IMR-90 (cell line): ENCODE measurements around the gene SLC37A4. TPM values are rescaled to one million over a fixed set of nuclear protein-coding genes. Genes with fewer than 3 reads are reported as not detected.
A peak's percentile ranks its signal among the peaks of the same experiment; 100 is the strongest.

Experiments
- ATAC-seq: fragments of 200-7000 bp; cut with Tn5 transposase; 2 replicates; pipeline ENCODE4 v1.9.1; 2020; ENCODE audit warnings: low read depth, mild to moderate bottlenecking, moderate library complexity
- BruUV-seq: library from RNA; stranded (reverse); fragments of 400-500 nt; replicated peaks from 2 replicates; lab custom pipeline; 2021; lab: Mats Ljungman, UMichigan
- CTCF ChIA-PET: fragments of 300-600 bp; formaldehyde crosslinking; extraction: SDS; loops from one replicate; lab custom pipeline; 2021; ENCODE audit warnings: antibody characterized with exemption; lab: Yijun Ruan, JAX
- POLR2A ChIA-PET: fragments of 300-600 bp; sonication (Branson Sonifier 250); formaldehyde crosslinking; loops from one replicate; lab custom pipeline; 2022; ENCODE audit warnings: antibody characterized with exemption; ENCODE audit not compliant: unreplicated experiment; lab: Charles Lee
- DNase-seq: peaks from one replicate; pipeline ENCODE4 v3.0.0; 2013
- H2AFZ ChIP-seq: replicated peaks from 2 replicates; pipeline ENCODE3; 2013; ENCODE audit warnings: low read length, mild to moderate bottlenecking; ENCODE audit not compliant: poor library complexity
- H2AK5ac ChIP-seq: 2 replicates; pipeline ENCODE4 v1.6.1; 2013; ENCODE audit warnings: low read depth, low read length, inconsistent platforms
- H2AK9ac ChIP-seq: replicated peaks from 2 replicates; pipeline ENCODE3; 2013; ENCODE audit warnings: mild to moderate bottlenecking, low read depth, low read length, moderate library complexity; ENCODE audit not compliant: poor library complexity
- H2BK120ac ChIP-seq: 2 replicates; pipeline ENCODE4 v1.6.1; 2013; ENCODE audit warnings: low read depth, low read length, inconsistent platforms
- H2BK15ac ChIP-seq: 3 replicates; pipeline ENCODE4 v1.6.1; 2013; ENCODE audit warnings: low read depth, low read length, inconsistent platforms
- H2BK20ac ChIP-seq: 2 replicates; pipeline ENCODE4 v1.6.1; 2013; ENCODE audit warnings: low read depth, mild to moderate bottlenecking, inconsistent platforms, low read length, moderate library complexity
- H2BK5ac ChIP-seq: 2 replicates; pipeline ENCODE4 v1.6.1; 2013; ENCODE audit warnings: mild to moderate bottlenecking, low read depth, low read length, inconsistent platforms; ENCODE audit not compliant: poor library complexity, severe bottlenecking
- H3K14ac ChIP-seq: replicated peaks from 2 replicates; pipeline ENCODE4 v1.6.1; 2013; ENCODE audit warnings: low read depth, low read length, inconsistent platforms
- H3K18ac ChIP-seq: 2 replicates; pipeline ENCODE4 v1.6.1; 2013; ENCODE audit warnings: low read depth, low read length, control low read depth
- H3K23ac ChIP-seq: 2 replicates; pipeline ENCODE4 v1.6.1; 2013; ENCODE audit warnings: low read depth, low read length, inconsistent platforms
- H3K27ac ChIP-seq: 2 replicates; pipeline ENCODE4 v1.5.1; 2013; ENCODE audit warnings: mild to moderate bottlenecking, control low read depth, low read length; ENCODE audit not compliant: insufficient read depth
- H3K27me3 ChIP-seq: 2 replicates; pipeline ENCODE4 v1.6.1; 2013; ENCODE audit warnings: low read length; ENCODE audit not compliant: control insufficient read depth, insufficient read depth
- H3K36me3 ChIP-seq: 2 replicates; pipeline ENCODE4 v1.6.1; 2013; ENCODE audit warnings: low read length, mixed read lengths; ENCODE audit not compliant: control insufficient read depth, insufficient read depth
- H3K4ac ChIP-seq: 2 replicates; pipeline ENCODE4 v1.6.1; 2013; ENCODE audit warnings: low read depth, low read length, inconsistent platforms
- H3K4me1 ChIP-seq: 2 replicates; pipeline ENCODE4 v1.6.1; 2013; ENCODE audit warnings: low read length, mixed read lengths; ENCODE audit not compliant: control insufficient read depth, insufficient read depth
- H3K4me2 ChIP-seq: 2 replicates; pipeline ENCODE4 v1.6.1; 2013; ENCODE audit warnings: low read depth, mild to moderate bottlenecking, control low read depth, low read length, moderate library complexity
- H3K4me3 ChIP-seq: 2 replicates; pipeline ENCODE4 v1.5.1; 2013; ENCODE audit warnings: low read depth, mild to moderate bottlenecking, control low read depth, low read length, moderate library complexity; ENCODE audit not compliant: insufficient read depth
- H3K56ac ChIP-seq: 2 replicates; pipeline ENCODE4 v1.6.1; 2013; ENCODE audit warnings: low read length, inconsistent platforms; ENCODE audit not compliant: insufficient read depth; ENCODE audit errors: extremely low read depth
- H3K79me1 ChIP-seq, 2 experiments: 2 replicates each; pipeline ENCODE4 v1.6.1; 2013; ENCODE audit warnings: low read length in 2 of 2, inconsistent platforms in 1 of 2, low read depth in 1 of 2
- H3K9ac ChIP-seq: 2 replicates; pipeline ENCODE4 v1.6.1; 2013; ENCODE audit warnings: low read depth, low read length, control low read depth
- H3K9me1 ChIP-seq: 2 replicates; pipeline ENCODE4 v1.6.1; 2013; ENCODE audit warnings: low read length, inconsistent platforms; ENCODE audit not compliant: insufficient read depth
- H3K9me3 ChIP-seq: 2 replicates; pipeline ENCODE4 v1.6.1; 2013; ENCODE audit warnings: low read length; ENCODE audit not compliant: control insufficient read depth, insufficient read depth
- H4K20me1 ChIP-seq: 2 replicates; pipeline ENCODE4 v1.6.1; 2013; ENCODE audit warnings: low read length, inconsistent platforms; ENCODE audit not compliant: insufficient read depth
- H4K5ac ChIP-seq: 2 replicates; pipeline ENCODE4 v1.6.1; 2013; ENCODE audit warnings: mild to moderate bottlenecking, low read depth, low read length, control low read depth
- H4K8ac ChIP-seq, 2 experiments: 2 replicates each; pipeline ENCODE4 v1.6.1; 2013; ENCODE audit warnings: low read depth in 2 of 2, low read length in 2 of 2, control low read depth in 1 of 2, inconsistent platforms in 1 of 2
- H4K91ac ChIP-seq: 2 replicates; pipeline ENCODE4 v1.6.1; 2013; ENCODE audit warnings: low read depth, low read length, inconsistent platforms; ENCODE audit not compliant: insufficient read depth
- BHLHE40 ChIP-seq: fragments of 150-350 bp; IDR thresholded peaks from 2 replicates; pipeline ENCODE4 v1.6.1; 2016; ENCODE audit warnings: mild to moderate bottlenecking, low read depth, low read length
- CEBPB ChIP-seq: IDR thresholded peaks from 2 replicates; pipeline ENCODE4 v1.6.1; 2012; ENCODE audit warnings: low read depth, low read length, improper control_type of control experiment
- CHD1 ChIP-seq: IDR thresholded peaks from 2 replicates; pipeline ENCODE4 v1.6.1; 2012; ENCODE audit warnings: low read depth, low read length, improper control_type of control experiment
- FOS ChIP-seq: fragments of 150-350 bp; IDR thresholded peaks from 2 replicates; pipeline ENCODE4 v1.6.1; 2016; ENCODE audit warnings: low read depth, low read length
- MAFK ChIP-seq: IDR thresholded peaks from 2 replicates; pipeline ENCODE4 v1.6.1; 2012; ENCODE audit warnings: low read depth, low read length, improper control_type of control experiment
- MAZ ChIP-seq: IDR thresholded peaks from 2 replicates; pipeline ENCODE4 v1.6.1; 2012; ENCODE audit warnings: low read depth, mild to moderate bottlenecking, low read length, improper control_type of control experiment, moderate library complexity, borderline replicate concordance
- MXI1 ChIP-seq: IDR thresholded peaks from 2 replicates; pipeline ENCODE4 v1.6.1; 2012; ENCODE audit warnings: low read depth, mild to moderate bottlenecking, low read length, moderate library complexity, borderline replicate concordance
- NFE2L2 ChIP-seq: fragments of 150-350 bp; IDR thresholded peaks from 2 replicates; pipeline ENCODE4 v1.6.1; 2016; ENCODE audit warnings: low read depth, mild to moderate bottlenecking, low read length
- POLR2A ChIP-seq: IDR thresholded peaks from 2 replicates; pipeline ENCODE4 v1.6.1; 2012; ENCODE audit warnings: mild to moderate bottlenecking, low read depth, low read length
- RAD21 ChIP-seq: IDR thresholded peaks from 2 replicates; pipeline ENCODE4 v1.6.1; 2012; ENCODE audit warnings: low read length, improper control_type of control experiment
- RCOR1 ChIP-seq: IDR thresholded peaks from 2 replicates; pipeline ENCODE4 v1.6.1; 2012; ENCODE audit warnings: mild to moderate bottlenecking, low read length, improper control_type of control experiment; ENCODE audit not compliant: insufficient replicate concordance
- RFX5 ChIP-seq: IDR thresholded peaks from 2 replicates; pipeline ENCODE4 v1.8.0; 2012; ENCODE audit warnings: low read depth, mild to moderate bottlenecking, low read length, moderate library complexity
- SMC3 ChIP-seq: fragments of 150-350 bp; IDR thresholded peaks from 2 replicates; pipeline ENCODE4 v1.6.1; 2016; ENCODE audit warnings: low read depth, mild to moderate bottlenecking, antibody characterized with exemption, low read length, moderate library complexity
- WGBS, 2 experiments: methylation state at CpG; one replicate each; pipeline versions ENCODE4 v1.1.5 to v1.1.7; 2013; ENCODE audit warnings: missing lambda C conversion rate in 2 of 2; ENCODE audit not compliant: insufficient read length in 1 of 2; ENCODE audit errors: extremely low coverage in 2 of 2; 5-methylcytosine and 5-hydroxymethylcytosine counted together
- dilution Hi-C: fragments of 300-500 bp; cut with HindIII; formaldehyde crosslinking; loops from one replicate; pipeline ENCODE4 v1.14.3; 2018; ENCODE audit warnings: low sequenced_read_pairs; ENCODE audit not compliant: unreplicated experiment
- in situ Hi-C: fragments of 300-500 bp; cut with MboI; formaldehyde crosslinking; loops from 3 replicates; pipeline ENCODE4 v1.14.3; 2019; ENCODE audit warnings: low sequenced_read_pairs, inconsistent platforms, mixed read lengths
- intact Hi-C: fragments of 100-400 bp; cut with micrococcal nuclease; formaldehyde crosslinking; loops from 2 replicates; pipeline ENCODE4 v1.10.0; 2022
- polyA plus RNA-seq, 3 experiments: library from polyadenylated mRNA; depleted of rRNA; stranded (reverse); fragments of >200 nt; gene quantifications; 2 replicates each; pipeline ENCODE4 v1.2.3, GENCODE V29; 2012; ENCODE audit warnings: low replicate concordance in 1 of 3
- total RNA-seq: library from RNA; depleted of rRNA; stranded (reverse); fragments of >200 nt; gene quantifications from 2 replicates; pipeline ENCODE4 v1.2.3, GENCODE V29; 2012
- TF ChIP-seq, protein P1 (sequence below): fragments of 150-350 bp; IDR thresholded peaks from 2 replicates; pipeline ENCODE4 v1.6.1; 2017; ENCODE audit warnings: mild to moderate bottlenecking, antibody characterized with exemption, low read length, low read depth
- TF ChIP-seq, protein P2 (sequence below): conservative IDR thresholded peaks from 2 replicates; pipeline ENCODE4 v1.5.1; 2012; ENCODE audit warnings: mild to moderate bottlenecking, low read depth, low read length, improper control_type of control experiment
- TF ChIP-seq, protein P3 (sequence below): fragments of 150-350 bp; IDR thresholded peaks from 2 replicates; pipeline ENCODE4 v1.6.1; 2016; ENCODE audit warnings: low read depth, mild to moderate bottlenecking, low read length, moderate library complexity, borderline replicate concordance

The SLC37A4 gene
- total and polyA plus RNA-seq, 2 of the 4 experiments (the other 2 are of a cell fraction) = 7.5 to 14.3 TPM

DNA sequence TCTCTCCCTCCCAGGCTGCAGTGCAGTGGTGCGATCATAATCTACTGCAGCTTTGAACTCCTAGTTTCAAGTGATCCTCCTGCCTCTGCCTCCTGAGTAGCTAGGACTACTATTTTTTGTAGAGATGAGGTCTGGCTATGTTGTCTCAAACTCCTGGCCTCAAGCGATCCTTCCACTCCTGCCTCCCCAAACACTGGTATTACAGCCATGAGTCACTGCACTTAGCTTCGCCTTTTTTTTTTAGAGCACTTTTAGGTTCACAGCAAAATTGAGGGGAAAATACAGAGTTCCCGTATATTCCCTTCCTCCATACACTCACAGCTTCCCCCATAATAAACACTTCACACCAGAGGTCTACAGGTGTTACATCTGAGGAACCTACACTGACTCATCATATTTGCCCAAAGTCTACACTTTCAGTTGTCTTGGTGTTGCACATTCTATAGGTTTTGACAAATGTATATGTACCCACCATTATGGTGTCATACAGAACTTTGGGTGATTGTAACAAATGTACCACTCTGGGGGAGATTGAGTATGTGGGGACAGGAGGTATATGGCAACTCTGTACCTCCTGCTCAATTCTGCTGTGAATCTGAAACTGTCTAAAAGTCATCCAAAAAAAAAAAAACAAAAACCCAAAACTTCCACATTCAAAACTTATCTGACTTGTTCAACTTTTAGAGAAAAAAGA lies 11.3 kb upstream of the SLC37A4 start:
- no peak overlapping the region for H4K8ac ChIP-seq
- no peaks in the 10 kb centered on the region for H3K9me1 ChIP-seq
- H2BK15ac ChIP-seq = no peak overlapping the region
- H2AK5ac ChIP-seq = no peak overlapping the region
- H3K36me3 ChIP-seq = peaks cover 18% of the 10 kb centered on the region
- DNase-seq = peak; percentile 16
- in situ Hi-C loops (no loop called here), dilution Hi-C loops (no loop called here), intact Hi-C loops (no loop called here)
- H3K9me3 ChIP-seq = no peaks in the 10 kb centered on the region
- no peaks in the 10 kb centered on the region for H3K79me1 ChIP-seq
- POLR2A ChIA-PET = no interaction called here
- TF ChIP-seq CEBPB (no peak), MAZ (no peak), NFE2L2 (no peak), MXI1 (no peak), MAFK (no peak), SMC3 (no peak), FOS (no peak), RAD21 (no peak), BHLHE40 (no peak), CHD1 (no peak), POLR2A (no peak), RFX5 (no peak), RCOR1 (no peak)
- TF ChIP-seq, protein P1, sequence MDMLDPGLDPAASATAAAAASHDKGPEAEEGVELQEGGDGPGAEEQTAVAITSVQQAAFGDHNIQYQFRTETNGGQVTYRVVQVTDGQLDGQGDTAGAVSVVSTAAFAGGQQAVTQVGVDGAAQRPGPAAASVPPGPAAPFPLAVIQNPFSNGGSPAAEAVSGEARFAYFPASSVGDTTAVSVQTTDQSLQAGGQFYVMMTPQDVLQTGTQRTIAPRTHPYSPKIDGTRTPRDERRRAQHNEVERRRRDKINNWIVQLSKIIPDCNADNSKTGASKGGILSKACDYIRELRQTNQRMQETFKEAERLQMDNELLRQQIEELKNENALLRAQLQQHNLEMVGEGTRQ = no peak
- TF ChIP-seq, protein P2, sequence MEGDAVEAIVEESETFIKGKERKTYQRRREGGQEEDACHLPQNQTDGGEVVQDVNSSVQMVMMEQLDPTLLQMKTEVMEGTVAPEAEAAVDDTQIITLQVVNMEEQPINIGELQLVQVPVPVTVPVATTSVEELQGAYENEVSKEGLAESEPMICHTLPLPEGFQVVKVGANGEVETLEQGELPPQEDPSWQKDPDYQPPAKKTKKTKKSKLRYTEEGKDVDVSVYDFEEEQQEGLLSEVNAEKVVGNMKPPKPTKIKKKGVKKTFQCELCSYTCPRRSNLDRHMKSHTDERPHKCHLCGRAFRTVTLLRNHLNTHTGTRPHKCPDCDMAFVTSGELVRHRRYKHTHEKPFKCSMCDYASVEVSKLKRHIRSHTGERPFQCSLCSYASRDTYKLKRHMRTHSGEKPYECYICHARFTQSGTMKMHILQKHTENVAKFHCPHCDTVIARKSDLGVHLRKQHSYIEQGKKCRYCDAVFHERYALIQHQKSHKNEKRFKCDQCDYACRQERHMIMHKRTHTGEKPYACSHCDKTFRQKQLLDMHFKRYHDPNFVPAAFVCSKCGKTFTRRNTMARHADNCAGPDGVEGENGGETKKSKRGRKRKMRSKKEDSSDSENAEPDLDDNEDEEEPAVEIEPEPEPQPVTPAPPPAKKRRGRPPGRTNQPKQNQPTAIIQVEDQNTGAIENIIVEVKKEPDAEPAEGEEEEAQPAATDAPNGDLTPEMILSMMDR = no peak
- TF ChIP-seq, protein P3, sequence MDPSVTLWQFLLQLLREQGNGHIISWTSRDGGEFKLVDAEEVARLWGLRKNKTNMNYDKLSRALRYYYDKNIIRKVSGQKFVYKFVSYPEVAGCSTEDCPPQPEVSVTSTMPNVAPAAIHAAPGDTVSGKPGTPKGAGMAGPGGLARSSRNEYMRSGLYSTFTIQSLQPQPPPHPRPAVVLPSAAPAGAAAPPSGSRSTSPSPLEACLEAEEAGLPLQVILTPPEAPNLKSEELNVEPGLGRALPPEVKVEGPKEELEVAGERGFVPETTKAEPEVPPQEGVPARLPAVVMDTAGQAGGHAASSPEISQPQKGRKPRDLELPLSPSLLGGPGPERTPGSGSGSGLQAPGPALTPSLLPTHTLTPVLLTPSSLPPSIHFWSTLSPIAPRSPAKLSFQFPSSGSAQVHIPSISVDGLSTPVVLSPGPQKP = no peak
- H3K4me2 ChIP-seq = no peak overlapping the region
- H2AK9ac ChIP-seq = peak overlapping the region; percentile 1
- no peak overlapping the region for H2AFZ ChIP-seq
- H2BK5ac ChIP-seq = no peak overlapping the region
- H3K4me1 ChIP-seq = no peaks in the 10 kb centered on the region
- no peak overlapping the region for H3K14ac ChIP-seq
- no TSS peak for BruUV-seq
- H3K4ac ChIP-seq = no peak overlapping the region
- H3K27me3 ChIP-seq = no peaks in the 10 kb centered on the region
- no peak overlapping the region for H3K4me3 ChIP-seq
- H3K9ac ChIP-seq = no peak overlapping the region
- H3K18ac ChIP-seq = no peak overlapping the region
- no peaks in the 10 kb centered on the region; the same call in 1 of the 2 replicates for H4K20me1 ChIP-seq
- H4K5ac ChIP-seq = no peak overlapping the region
- H3K56ac ChIP-seq = no peak overlapping the region
- H4K91ac ChIP-seq = no peak overlapping the region
- H2BK20ac ChIP-seq = no peak overlapping the region
- WGBS, 2 experiments = no CpG with 5 or more reads among the region's 4 CpGs
- no peak overlapping the region for H2BK120ac ChIP-seq
- H3K23ac ChIP-seq = no peak overlapping the region
- H3K27ac ChIP-seq = no peak overlapping the region
- CTCF ChIA-PET = interaction anchor here (0.6 kb wide), 1 partner anchor 34 kb away, joined by 3 read pairs; no protein-coding TSS in a partner anchor
- no peak for ATAC-seq
